ENCODE results near the gene STAC2.

Gene STAC2

GRCh38 chr17:39200070-39200879 is 25.5 kb downstream of the STAC2 start, which contains the start of gene RPL19:
Gene RPL19 (plus strand): TSS chr17:39200283. CDS start chr17:39200345, 62 bp downstream.
- no peak for DNase-seq (ENCODE audit: low read depth)
- H3K4me3 ChIP-seq (ENCODE audit: low read depth, low read length) = peak within 1 kb of the TSS; percentile 86
- no peak for TF ChIP-seq CTCF (IDR thresholded peaks at IDR 0.05; ENCODE audit: low read depth, low read length, missing control alignments)

GRCh38 chr17:39199820-39200069 is 26.0 kb downstream of the STAC2 start:
- DNase-seq (ENCODE audit: low read depth) = peak; percentile 93
- no peak for TF ChIP-seq CTCF (IDR thresholded peaks at IDR 0.05; ENCODE audit: low read depth, low read length, missing control alignments)
- peak overlapping the region; percentile 86 for H3K4me3 ChIP-seq (ENCODE audit: low read depth, low read length)

- no peak for DNase-seq (ENCODE audit: low read depth)
- TF ChIP-seq CTCF (IDR thresholded peaks at IDR 0.05; ENCODE audit: low read depth, low read length, missing control alignments) = no peak
- H3K4me3 ChIP-seq (ENCODE audit: low read depth, low read length) = no peak overlapping the region
These were observed 27.6 kb downstream of the STAC2 start for GRCh38 chr17:39198186-39198566.

GRCh38 chr17:39197380-39198185 is 28.2 kb downstream of the STAC2 start, which contains the start of gene CACNB1:
Gene CACNB1 (minus strand): TSS chr17:39197669. CDS start chr17:39197495, 174 bp downstream.
- H3K4me3 ChIP-seq (ENCODE audit: low read depth, low read length) = peak within 1 kb of the TSS; percentile 77
- no peak for TF ChIP-seq CTCF (IDR thresholded peaks at IDR 0.05; ENCODE audit: low read depth, low read length, missing control alignments)
- DNase-seq (ENCODE audit: low read depth) = no peak

- no peak for DNase-seq (ENCODE audit: low read depth)
- peak overlapping the region; percentile 77 for H3K4me3 ChIP-seq (ENCODE audit: low read depth, low read length)
- TF ChIP-seq CTCF (IDR thresholded peaks at IDR 0.05; ENCODE audit: low read depth, low read length, missing control alignments) = no peak
These were observed 28.9 kb downstream of the STAC2 start for GRCh38 chr17:39196808-39197291.

- no peak for TF ChIP-seq CTCF (IDR thresholded peaks at IDR 0.05; ENCODE audit: low read depth, low read length, missing control alignments)
- peak overlapping the region; percentile 77 for H3K4me3 ChIP-seq (ENCODE audit: low read depth, low read length)
- no peak for DNase-seq (ENCODE audit: low read depth)
These were observed 29.4 kb downstream of the STAC2 start for GRCh38 chr17:39196241-39196807.

All from GM12864 (cell line).